Naive thymus-derived CD4-positive, alpha-beta T cell (primary cell): ENCODE results near the gene HOXC6. TPM values are rescaled to one million over a fixed set of nuclear protein-coding genes. Genes with fewer than 3 reads are reported as not detected.

Experiments
- ATAC-seq: fragments of 150-1000 bp; cut with Tn5 transposase; 2 replicates; pipeline ENCODE4 v1.10.0; 2021; ENCODE audit warnings: mild to moderate bottlenecking, moderate library complexity
- CTCF ChIA-PET: fragments of 350-600 bp; sonication (Branson Sonifier 250); formaldehyde crosslinking; loops from one replicate; lab custom pipeline; 2021; ENCODE audit warnings: antibody characterized with exemption; lab: Charles Lee
- POLR2A ChIA-PET: fragments of 350-600 bp; sonication (Branson Sonifier 250); formaldehyde crosslinking; loops from one replicate; lab custom pipeline; 2021; ENCODE audit warnings: antibody characterized with exemption, inconsistent platforms; lab: Charles Lee
- DNase-seq, 9 donors: peaks; one replicate each; pipeline versions ENCODE4 v3.0.0 to v3.0.0-alpha.2; 2020 to 2022; ENCODE audit warnings: mixed read lengths in 1 of 9
- H3K27ac ChIP-seq: one replicate; pipeline ENCODE4 v1.7.0; 2013; ENCODE audit warnings: mild to moderate bottlenecking, low read depth, low read length, moderate library complexity
- H3K27me3 ChIP-seq, 2 donors: one replicate each; pipeline ENCODE4 v1.7.0; 2013; ENCODE audit warnings: low read length in 2 of 2, mild to moderate bottlenecking in 2 of 2, moderate library complexity in 2 of 2; ENCODE audit not compliant: control insufficient read depth in 2 of 2, insufficient read depth in 2 of 2
- H3K36me3 ChIP-seq, 3 experiments: 1 replicate in 2 of 3; 2 replicates in 1 of 3; pipeline ENCODE4 v1.7.0; 2013; ENCODE audit warnings: low read length in 3 of 3, mild to moderate bottlenecking in 3 of 3, moderate library complexity in 1 of 3; ENCODE audit not compliant: insufficient read depth in 3 of 3, control insufficient read depth in 2 of 3
- H3K4me1 ChIP-seq, 2 donors: one replicate each; pipeline ENCODE4 v1.7.0; 2013; ENCODE audit warnings: low read length in 2 of 2, mild to moderate bottlenecking in 2 of 2, moderate library complexity in 1 of 2; ENCODE audit not compliant: control insufficient read depth in 2 of 2, insufficient read depth in 2 of 2
- H3K4me3 ChIP-seq: 2 replicates; pipeline ENCODE4 v1.7.0; 2013; ENCODE audit warnings: mild to moderate bottlenecking, low read length
- H3K9me3 ChIP-seq, 3 experiments: 1 replicate in 2 of 3; 2 replicates in 1 of 3; pipeline ENCODE4 v1.7.0; 2013; ENCODE audit warnings: low read length in 3 of 3; ENCODE audit not compliant: control insufficient read depth in 2 of 3
- H3K27ac Mint-ChIP-seq, 9 donors: one replicate each; pipeline ENCODE4 v1.8.0; 2020 to 2022; ENCODE audit warnings: mixed read lengths in 9 of 9, mild to moderate bottlenecking in 8 of 9, moderate library complexity in 5 of 9, inconsistent platforms in 2 of 9
- H3K27me3 Mint-ChIP-seq, 5 donors: one replicate each; pipeline ENCODE4 v1.8.0; 2021 to 2022; ENCODE audit warnings: mixed read lengths in 5 of 5, mild to moderate bottlenecking in 1 of 5
- H3K36me3 Mint-ChIP-seq, 5 donors: one replicate each; pipeline ENCODE4 v1.8.0; 2020 to 2022; ENCODE audit warnings: mixed read lengths in 5 of 5, mild to moderate bottlenecking in 3 of 5, inconsistent platforms in 1 of 5
- H3K4me1 Mint-ChIP-seq, 7 donors: one replicate each; pipeline ENCODE4 v1.8.0; 2020 to 2022; ENCODE audit warnings: mixed read lengths in 7 of 7, mild to moderate bottlenecking in 3 of 7, inconsistent platforms in 1 of 7
- H3K4me3 Mint-ChIP-seq, 10 donors: one replicate each; pipeline ENCODE4 v1.8.0; 2020 to 2022; ENCODE audit warnings: mild to moderate bottlenecking in 10 of 10, mixed read lengths in 10 of 10, moderate library complexity in 6 of 10, inconsistent platforms in 2 of 10
- H3K9me3 Mint-ChIP-seq, 11 donors: one replicate each; pipeline ENCODE4 v1.8.0; 2020 to 2022; ENCODE audit warnings: mixed read lengths in 11 of 11, mild to moderate bottlenecking in 4 of 11, inconsistent platforms in 1 of 11, moderate library complexity in 1 of 11
- intact Hi-C, 2 donors: fragments of 100-400 bp; cut with micrococcal nuclease; formaldehyde crosslinking; loops; one replicate each; pipeline ENCODE4 v1.15.1; 2023
- polyA plus RNA-seq, 2 donors: library from polyadenylated mRNA; unstranded; fragments of 300-500 nt; fragmentation: Illumina TruSeq; gene quantifications; one replicate each; pipeline ENCODE4 v1.2.3, GENCODE V29; 2021
- total RNA-seq, 6 experiments: library from RNA in 5 of 6; stranded (reverse) in 5 of 6; gene quantifications; 1 replicate in 5 of 6; 2 replicates in 1 of 6; pipeline ENCODE4 v1.2.3 and lab custom pipeline; 2021 to 2026

Gene HOXC6
- total and polyA plus RNA-seq, 7 experiments from 2014 or later: not detected

DNA sequence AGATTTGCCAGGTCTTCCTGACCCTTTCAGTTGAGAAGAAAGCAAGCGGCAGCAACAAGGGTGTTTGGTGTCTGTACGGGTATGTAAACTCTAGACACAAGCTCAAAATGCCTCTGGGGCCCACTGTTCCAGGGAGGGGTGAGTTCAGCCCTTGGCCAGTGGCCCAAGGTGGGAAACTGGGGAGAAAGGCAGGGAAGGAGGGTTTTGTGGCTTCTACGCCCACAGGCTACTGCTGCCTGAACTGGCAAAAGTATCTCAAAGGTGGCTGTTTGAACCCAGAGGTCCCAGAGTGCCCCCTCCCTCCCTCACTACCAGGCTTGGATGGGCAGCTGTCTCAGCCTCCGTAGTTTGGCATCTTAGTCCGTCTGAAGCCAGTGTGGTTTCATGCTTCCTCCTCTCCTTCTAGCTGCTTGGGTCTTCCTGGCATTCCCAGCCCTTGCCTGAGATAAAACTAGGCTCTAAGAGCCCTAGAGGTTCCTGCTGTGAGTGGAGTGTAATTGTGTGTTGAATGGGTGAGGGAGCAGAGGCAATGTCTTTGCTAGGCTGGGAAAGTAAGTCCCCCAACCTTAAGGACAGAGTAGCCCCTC, 10.1 kb downstream of the HOXC6 start:
- Histone ChIP-seq H3K27me3 (peaks cover 4 to 25% of the 10 kb centered on the region in 2 donors), H3K36me3 (no peaks in the 10 kb centered on the region), H3K9me3 (no peaks in the 10 kb centered on the region), H3K27ac (no peak overlapping the region), H3K4me3 (no peak overlapping the region), H3K4me1 (peaks cover 1 to 4% of the 10 kb centered on the region in 2 donors)
- Mint-ChIP-seq H3K9me3 (no peaks in the 10 kb centered on the region), H3K27me3 (peaks cover 77 to 93% (median 86%) of the 10 kb centered on the region in 5 donors), H3K4me3 (no peak overlapping the region), H3K4me1 (peaks cover 0 to 15% (median 8%) of the 10 kb centered on the region in 7 donors), H3K27ac (no peak overlapping the region), H3K36me3 (peaks cover 0 to 4% (median 0%) of the 10 kb centered on the region in 5 donors)
- POLR2A ChIA-PET: no interaction called here
- DNase-seq (no peak), ATAC-seq (no peak)
- intact Hi-C loops: no loop called here
- CTCF ChIA-PET: interaction anchor here (0.9 to 2.5 kb wide), 2 partner anchors 15 to 162 kb away, joined by 4 to 6 read pairs; partner anchors contain the start of gene HOXC4

DNA sequence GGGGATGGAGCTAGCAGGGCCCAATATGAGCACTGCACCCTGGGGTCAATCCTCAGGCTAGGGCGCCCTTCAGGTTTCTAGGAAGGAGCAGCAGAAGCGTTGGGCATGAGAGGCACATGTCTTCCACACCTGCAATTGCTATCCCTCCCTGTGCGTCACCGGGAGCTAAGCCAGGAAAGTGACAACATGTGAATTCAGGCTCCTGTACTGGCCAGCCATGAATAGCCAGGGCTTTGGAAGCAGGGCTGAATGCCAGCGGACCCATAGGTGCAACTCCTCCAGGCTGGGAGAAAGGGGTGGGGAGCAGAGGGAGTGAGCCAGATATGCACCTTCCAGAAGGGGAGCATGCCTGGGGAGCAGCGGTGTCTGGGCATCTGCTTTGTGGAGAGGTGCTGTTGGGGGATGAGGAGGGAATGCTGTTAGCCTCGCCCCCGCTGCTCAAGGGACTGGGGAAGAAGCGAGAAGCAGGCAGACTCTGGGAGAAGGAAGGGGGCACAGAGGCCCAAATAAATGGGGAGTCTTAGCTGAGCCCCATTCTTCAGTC, 10.7 kb downstream of the HOXC6 start:
- no peaks in the 10 kb centered on the region for H3K9me3 ChIP-seq
- no peaks in the 10 kb centered on the region for H3K4me1 ChIP-seq
- ChIA-PET CTCF (interaction anchor here (0.9 to 2.5 kb wide), 2 partner anchors 14 to 162 kb away, joined by 4 to 6 read pairs; partner anchors contain the start of gene HOXC4), POLR2A (no interaction called here)
- no peak overlapping the region for H3K27ac ChIP-seq
- H3K9me3 Mint-ChIP-seq: no peaks in the 10 kb centered on the region
- DNase-seq (no peak), ATAC-seq (no peak)
- H3K36me3 Mint-ChIP-seq: peaks cover 0 to 4% (median 0%) of the 10 kb centered on the region in 5 donors
- H3K27me3 ChIP-seq: peaks cover 4 to 23% of the 10 kb centered on the region in 2 donors
- H3K4me3 ChIP-seq: no peak overlapping the region
- no peak overlapping the region for H3K27ac Mint-ChIP-seq
- H3K36me3 ChIP-seq: no peaks in the 10 kb centered on the region
- H3K27me3 Mint-ChIP-seq: peaks cover 78 to 95% (median 88%) of the 10 kb centered on the region in 5 donors
- H3K4me1 Mint-ChIP-seq: peaks cover 0 to 16% (median 10%) of the 10 kb centered on the region in 7 donors
- no peak overlapping the region for H3K4me3 Mint-ChIP-seq
- intact Hi-C loops: no loop called here

DNA sequence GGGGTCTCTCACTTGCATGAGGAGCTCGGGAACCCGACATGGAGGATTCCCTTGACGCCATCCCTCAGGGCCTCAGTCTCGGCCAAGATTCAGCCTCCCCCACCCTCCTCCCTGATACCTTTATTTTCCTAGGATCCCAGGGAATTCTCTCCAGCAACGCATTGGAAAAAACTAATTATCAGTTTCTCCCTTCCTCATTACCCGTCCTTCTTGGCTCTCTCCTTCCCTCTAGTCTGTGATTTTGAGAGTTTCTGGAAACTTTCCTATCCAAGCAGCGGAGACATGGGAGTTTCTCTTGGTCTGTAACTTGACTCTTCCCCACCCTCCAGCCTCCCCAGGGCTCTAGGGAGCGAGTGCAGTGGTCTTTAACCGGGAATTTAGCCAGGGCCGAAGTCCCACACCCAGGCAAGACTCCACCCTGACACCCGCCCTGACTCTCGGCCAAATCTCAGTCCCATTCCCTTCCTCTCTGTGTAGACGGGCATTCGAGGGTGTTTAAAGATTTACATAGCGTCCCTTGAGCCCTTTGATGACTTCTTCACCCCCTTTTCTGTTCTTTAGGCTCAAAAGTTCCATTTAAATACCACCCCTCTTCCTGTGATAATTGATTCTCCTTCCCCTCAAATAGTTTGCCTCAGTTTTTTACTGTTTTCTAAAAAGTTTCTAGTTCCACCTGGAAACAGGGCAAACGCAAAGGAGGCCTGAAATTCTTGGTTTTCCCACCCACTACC, 11.3 kb downstream of the HOXC6 start:
- H3K27ac Mint-ChIP-seq: no peak overlapping the region
- peaks cover 0 to 4% (median 0%) of the 10 kb centered on the region in 5 donors for H3K36me3 Mint-ChIP-seq
- H3K4me3 Mint-ChIP-seq: no peak overlapping the region
- DNase-seq (no peak), ATAC-seq (no peak)
- H3K9me3 Mint-ChIP-seq: no peaks in the 10 kb centered on the region
- H3K27me3 Mint-ChIP-seq: peaks cover 79 to 96% (median 91%) of the 10 kb centered on the region in 5 donors
- POLR2A ChIA-PET: no interaction called here
- H3K27me3 ChIP-seq: peaks cover 4 to 18% of the 10 kb centered on the region in 2 donors
- no peaks in the 10 kb centered on the region for H3K4me1 ChIP-seq
- H3K4me1 Mint-ChIP-seq: peaks cover 0 to 17% (median 11%) of the 10 kb centered on the region in 7 donors
- intact Hi-C loops: no loop called here
- no peak overlapping the region for H3K4me3 ChIP-seq
- CTCF ChIA-PET: interaction anchor here (0.9 kb wide), 1 partner anchor 13 kb away, joined by 4 read pairs; the partner anchor contains the start of gene HOXC4
- no peak overlapping the region for H3K27ac ChIP-seq
- H3K9me3 ChIP-seq: no peaks in the 10 kb centered on the region
- no peaks in the 10 kb centered on the region for H3K36me3 ChIP-seq

DNA sequence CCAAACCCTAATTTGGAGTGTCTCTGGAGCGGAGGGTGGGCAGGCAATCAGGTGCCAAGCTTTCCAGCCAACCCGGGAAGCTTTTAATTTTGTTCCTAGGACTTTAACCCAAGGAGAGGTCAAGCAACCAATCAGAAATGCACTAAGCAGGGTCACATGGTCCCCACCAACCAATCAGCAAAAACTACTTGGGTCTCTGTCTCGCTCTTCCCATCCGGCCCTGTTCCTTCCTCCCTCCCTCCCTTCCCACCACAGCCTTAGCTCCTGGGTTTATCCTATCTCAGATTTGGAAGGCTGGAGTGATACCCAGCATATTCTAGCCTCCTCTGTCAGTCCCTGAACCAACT, 11.9 kb downstream of the HOXC6 start:
- H3K9me3 ChIP-seq: no peaks in the 10 kb centered on the region
- H3K9me3 Mint-ChIP-seq: no peaks in the 10 kb centered on the region
- ChIA-PET POLR2A (no interaction called here), CTCF (no interaction called here)
- peaks cover 81 to 96% (median 92%) of the 10 kb centered on the region in 5 donors for H3K27me3 Mint-ChIP-seq
- H3K4me3 Mint-ChIP-seq: no peak overlapping the region
- peaks cover 0 to 13% (median 10%) of the 10 kb centered on the region in 7 donors for H3K4me1 Mint-ChIP-seq
- DNase-seq: no peak
- H3K4me3 ChIP-seq: no peak overlapping the region
- intact Hi-C loops: no loop called here
- no peak for ATAC-seq
- H3K4me1 ChIP-seq: no peaks in the 10 kb centered on the region
- H3K27ac Mint-ChIP-seq: no peak overlapping the region
- H3K27ac ChIP-seq: no peak overlapping the region
- H3K27me3 ChIP-seq: peaks cover 1 to 14% of the 10 kb centered on the region in 2 donors
- peaks cover 0 to 4% (median 0%) of the 10 kb centered on the region in 5 donors for H3K36me3 Mint-ChIP-seq
- H3K36me3 ChIP-seq: no peaks in the 10 kb centered on the region

DNA sequence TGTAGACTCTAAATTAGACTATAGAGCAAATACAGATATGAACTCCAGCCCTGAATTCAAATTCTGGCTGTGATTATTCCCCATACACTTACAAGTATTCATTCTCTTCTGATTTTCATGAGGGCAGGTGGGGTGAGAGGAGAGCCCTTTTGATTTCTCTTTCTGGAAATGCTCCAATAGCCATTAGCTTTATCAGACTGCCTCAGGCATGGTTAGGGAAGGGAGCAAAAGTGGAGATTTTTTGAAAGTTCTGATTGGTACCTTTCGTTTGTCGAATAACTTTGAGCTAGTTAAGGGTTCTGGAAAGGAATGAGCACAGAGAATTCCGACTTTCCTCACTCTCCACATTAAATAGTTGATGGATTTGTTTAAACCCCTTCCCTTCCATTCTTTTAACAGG, 12.4 kb downstream of the HOXC6 start:
- Histone ChIP-seq H3K4me3 (no peak overlapping the region), H3K9me3 (no peaks in the 10 kb centered on the region), H3K27me3 (peaks cover 0 to 18% of the 10 kb centered on the region in 2 donors), H3K36me3 (no peaks in the 10 kb centered on the region), H3K27ac (no peak overlapping the region), H3K4me1 (no peaks in the 10 kb centered on the region)
- no peak for DNase-seq
- ChIA-PET POLR2A (no interaction called here), CTCF (interaction anchor here (0.8 kb wide), 1 partner anchor 160 kb away, joined by 3 read pairs; no protein-coding TSS in a partner anchor)
- Mint-ChIP-seq H3K27me3 (peaks cover 81 to 96% (median 93%) of the 10 kb centered on the region in 5 donors), H3K27ac (no peak overlapping the region), H3K36me3 (peaks cover 0 to 2% (median 0%) of the 10 kb centered on the region in 5 donors), H3K4me1 (peaks cover 0 to 13% (median 10%) of the 10 kb centered on the region in 7 donors), H3K4me3 (no peak overlapping the region), H3K9me3 (no peaks in the 10 kb centered on the region)
- intact Hi-C loops: no loop called here
- no peak for ATAC-seq

DNA sequence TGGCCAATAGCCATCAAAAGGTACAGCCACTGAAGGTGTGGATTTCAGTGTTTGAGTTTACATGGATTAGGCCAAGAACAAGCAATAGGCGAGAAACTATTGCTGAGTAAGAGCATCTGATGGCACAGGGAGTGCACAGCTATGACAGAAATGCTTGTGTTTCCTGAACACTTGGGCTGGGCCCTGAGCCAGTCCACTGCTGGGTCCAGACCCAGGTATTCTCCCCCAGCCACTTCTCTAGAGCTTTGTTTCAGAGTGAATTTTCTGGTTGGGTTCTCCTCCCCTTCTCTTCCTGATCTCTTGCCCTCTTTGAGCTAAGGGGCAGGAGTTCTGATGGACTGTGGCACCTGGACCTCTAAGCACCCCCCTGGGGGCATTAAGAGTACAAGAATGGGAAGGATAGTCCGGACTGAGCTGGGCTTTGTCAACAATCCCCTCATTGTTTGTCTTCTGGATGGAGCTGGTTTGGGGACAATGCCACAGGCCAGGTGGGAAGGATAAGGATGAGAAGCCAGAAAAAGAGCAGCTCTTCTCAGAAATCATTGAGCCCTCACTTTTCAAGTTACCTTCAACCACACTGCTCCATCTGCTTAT, 13.0 kb downstream of the HOXC6 start:
- no peak overlapping the region for H3K4me3 ChIP-seq
- H3K27me3 ChIP-seq: peaks cover 0 to 23% of the 10 kb centered on the region in 2 donors
- ATAC-seq: no peak
- H3K4me3 Mint-ChIP-seq: no peak overlapping the region
- no peaks in the 10 kb centered on the region for H3K36me3 Mint-ChIP-seq
- H3K27ac ChIP-seq: no peak overlapping the region
- H3K4me1 ChIP-seq: no peaks in the 10 kb centered on the region
- no peaks in the 10 kb centered on the region for H3K9me3 ChIP-seq
- H3K4me1 Mint-ChIP-seq: peaks cover 1 to 13% (median 10%) of the 10 kb centered on the region in 7 donors
- H3K9me3 Mint-ChIP-seq: no peaks in the 10 kb centered on the region
- H3K27ac Mint-ChIP-seq: no peak overlapping the region
- peaks cover 82 to 96% (median 93%) of the 10 kb centered on the region in 5 donors for H3K27me3 Mint-ChIP-seq
- no peaks in the 10 kb centered on the region for H3K36me3 ChIP-seq
- no peak for DNase-seq
- intact Hi-C loops: no loop called here
- CTCF ChIA-PET: interaction anchor here (0.8 kb wide), 1 partner anchor 160 kb away, joined by 3 read pairs; no protein-coding TSS in a partner anchor
- POLR2A ChIA-PET: no interaction called here
